Activated CD4-positive, alpha-beta T cell treated with anti-CD3 and anti-CD28 coated beads for 36 hours (primary cell): ENCODE data around the gene RMDN3. TPM values are rescaled to one million over a fixed set of nuclear protein-coding genes. Genes with fewer than 3 reads are reported as not detected.

Source experiments
- ATAC-seq: fragments of 200-7000 bp; cut with Tn5 transposase; one replicate; pipeline ENCODE4 v1.10.0; 2021; ENCODE audit warnings: mild to moderate bottlenecking, moderate library complexity
- CTCF ChIA-PET: fragments of 350-600 bp; sonication (Branson Sonifier 250); formaldehyde crosslinking; loops from one replicate; lab custom pipeline; 2021; ENCODE audit warnings: antibody characterized with exemption; lab: Charles Lee
- POLR2A ChIA-PET: fragments of 350-600 bp; sonication (Branson Sonifier 250); formaldehyde crosslinking; loops from one replicate; lab custom pipeline; 2021; ENCODE audit warnings: antibody characterized with exemption, inconsistent platforms; lab: Charles Lee
- DNase-seq: peaks from one replicate; pipeline ENCODE4 v3.0.0-alpha.2; 2020
- H3K27ac Mint-ChIP-seq: one replicate; pipeline ENCODE4 v1.8.0; 2021; ENCODE audit warnings: mixed read lengths
- H3K27me3 Mint-ChIP-seq: one replicate; pipeline ENCODE4 v1.8.0; 2021; ENCODE audit warnings: mixed read lengths
- H3K36me3 Mint-ChIP-seq: one replicate; pipeline ENCODE4 v1.8.0; 2021; ENCODE audit warnings: low read depth, mixed read lengths
- H3K4me1 Mint-ChIP-seq: one replicate; pipeline ENCODE4 v1.8.0; 2021; ENCODE audit warnings: mixed read lengths
- H3K4me3 Mint-ChIP-seq: one replicate; pipeline ENCODE4 v1.8.0; 2021; ENCODE audit warnings: mild to moderate bottlenecking, moderate library complexity, mixed read lengths
- H3K9me3 Mint-ChIP-seq: one replicate; pipeline ENCODE4 v1.8.0; 2021; ENCODE audit warnings: low read depth, mixed read lengths
- intact Hi-C, 2 experiments: fragments of 100-400 bp; cut with DNase I in 1 of 2; cut with micrococcal nuclease in 1 of 2; formaldehyde crosslinking; loops; one replicate each; pipeline versions ENCODE4 v1.14.2 to v1.15.1; 2022 to 2024; cut with DNase I, micrococcal nuclease
- total RNA-seq, 2 experiments: library from RNA; stranded (reverse); gene quantifications; one replicate each; pipeline ENCODE4 v1.2.3, GENCODE V29; 2021

RMDN3 gene
- total RNA-seq, 2 experiments from 2014 or later, result 12.3 to 18.8 TPM

- ATAC-seq (no peak), DNase-seq (no peak)
- ChIA-PET CTCF (interaction anchor here (0.6 kb wide), 1 partner anchor 490 kb away, joined by 3 read pairs; no protein-coding TSS in a partner anchor), POLR2A (no interaction called here)
- Mint-ChIP-seq H3K27me3 (no peaks in the 10 kb centered on the region), H3K4me1 (peaks cover 38% of the 10 kb centered on the region), H3K4me3 (no peak overlapping the region), H3K36me3 (peaks cover 45% of the 10 kb centered on the region), H3K27ac (no peak overlapping the region), H3K9me3 (no peaks in the 10 kb centered on the region)
- intact Hi-C loops, result loop anchor here in 1 of 2 experiments (10.0 kb wide), 1 partner anchor 146 kb away; the partner anchor contains the start of gene VPS18
These were observed 5.9 kb downstream of the RMDN3 start for GRCh38 chr15:40749151-40749630.

GRCh38 chr15:40747685-40748631 lies 7.1 kb downstream of the RMDN3 start:
- Mint-ChIP-seq H3K27ac (no peak overlapping the region), H3K27me3 (no peaks in the 10 kb centered on the region), H3K4me3 (no peak overlapping the region), H3K9me3 (no peaks in the 10 kb centered on the region), H3K4me1 (peaks cover 37% of the 10 kb centered on the region), H3K36me3 (peaks cover 45% of the 10 kb centered on the region)
- ChIA-PET CTCF (interaction anchor here (1.1 to 2.3 kb wide), 3 partner anchors 34 to 124 kb away, joined by 3 to 5 read pairs (median 3); no protein-coding TSS in a partner anchor), POLR2A (no interaction called here)
- DNase-seq (no peak), ATAC-seq (no peak)
- intact Hi-C loops, result loop anchor here in 1 of 2 experiments (2.0 to 10.0 kb wide), 2 partner anchors 35 to 147 kb away; partner anchors contain the start of gene VPS18

GRCh38 chr15:40746916-40747418 lies 8.1 kb downstream of the RMDN3 start:
- H3K4me3 Mint-ChIP-seq, result no peak overlapping the region
- peak overlapping the region; percentile 13 for H3K27ac Mint-ChIP-seq
- no peaks in the 10 kb centered on the region for H3K27me3 Mint-ChIP-seq
- H3K4me1 Mint-ChIP-seq, result peaks cover 30% of the 10 kb centered on the region
- ATAC-seq (no peak), DNase-seq (no peak)
- H3K36me3 Mint-ChIP-seq, result peaks cover 45% of the 10 kb centered on the region
- H3K9me3 Mint-ChIP-seq, result no peaks in the 10 kb centered on the region
- intact Hi-C loops, result loop anchor here (1.0 to 10.0 kb wide), 3 partner anchors 35 to 148 kb away; partner anchors contain the start of gene VPS18 (in 1 of the 2)
- ChIA-PET POLR2A (no interaction called here), CTCF (interaction anchor here (0.6 to 2.3 kb wide), 5 partner anchors 11 to 125 kb away, joined by 3 to 5 read pairs (median 3); no protein-coding TSS in a partner anchor)

GRCh38 chr15:40744815-40745152 lies 10.3 kb downstream of the RMDN3 start:
- ATAC-seq (no peak), DNase-seq (no peak)
- H3K36me3 Mint-ChIP-seq, result peaks cover 37% of the 10 kb centered on the region
- H3K4me3 Mint-ChIP-seq, result no peak overlapping the region
- CTCF ChIA-PET, result interaction anchor here (0.6 to 2.6 kb wide), 10 partner anchors 9 to 159 kb away, joined by 3 to 10 read pairs (median 6); partner anchors contain the start of genes RAD51 and VPS18
- peaks cover 25% of the 10 kb centered on the region for H3K4me1 Mint-ChIP-seq
- H3K27me3 Mint-ChIP-seq, result no peaks in the 10 kb centered on the region
- no peak overlapping the region for H3K27ac Mint-ChIP-seq
- POLR2A ChIA-PET, result interaction anchor here (0.6 to 1.9 kb wide), 2 partner anchors 18 to 21 kb away, joined by 5 to 8 read pairs; no protein-coding TSS in a partner anchor
- no peaks in the 10 kb centered on the region for H3K9me3 Mint-ChIP-seq
- intact Hi-C loops, result loop anchor here (1.0 to 10.0 kb wide), 4 partner anchors 11 to 150 kb away; partner anchors contain the start of genes RAD51 (in 1 of the 2), RMDN3 (in 1 of the 2) and VPS18 (in 1 of the 2)

GRCh38 chr15:40743921-40744814 lies 10.9 kb downstream of the RMDN3 start:
- Mint-ChIP-seq H3K4me1 (peaks cover 25% of the 10 kb centered on the region), H3K27ac (peak overlapping the region; percentile 71), H3K36me3 (peaks cover 32% of the 10 kb centered on the region), H3K27me3 (no peaks in the 10 kb centered on the region), H3K4me3 (peak overlapping the region; percentile 4), H3K9me3 (no peaks in the 10 kb centered on the region)
- peak; percentile 82 for DNase-seq
- ChIA-PET CTCF (interaction anchor here (0.6 to 2.6 kb wide), 15 partner anchors 9 to 160 kb away, joined by 3 to 10 read pairs (median 4); partner anchors contain the start of genes RAD51 and VPS18), POLR2A (interaction anchor here (0.5 to 1.9 kb wide), 6 partner anchors 12 to 1186 kb away, joined by 3 to 8 read pairs (median 4); partner anchors contain the start of genes DNAJC17, RAD51 and ZFYVE19)
- ATAC-seq, result peak; percentile 93
- intact Hi-C loops, result loop anchor here (1.0 to 10.0 kb wide), 4 partner anchors 11 to 151 kb away; partner anchors contain the start of genes RAD51 (in 1 of the 2), RMDN3 (in 1 of the 2) and VPS18 (in 1 of the 2)

GRCh38 chr15:40743485-40743901 lies 11.6 kb downstream of the RMDN3 start:
- H3K4me3 Mint-ChIP-seq, result no peak overlapping the region
- peaks cover 25% of the 10 kb centered on the region for H3K4me1 Mint-ChIP-seq
- POLR2A ChIA-PET, result interaction anchor here (1.0 to 1.9 kb wide), 3 partner anchors 22 to 64 kb away, joined by 3 to 8 read pairs (median 5); partner anchors contain the start of genes DNAJC17, RAD51 and ZFYVE19
- DNase-seq, result peak; percentile 19
- ATAC-seq, result peak; percentile 25
- CTCF ChIA-PET, result interaction anchor here (0.7 to 2.6 kb wide), 9 partner anchors 8 to 154 kb away, joined by 3 to 10 read pairs (median 4); partner anchors contain the start of gene RAD51
- no peaks in the 10 kb centered on the region for H3K27me3 Mint-ChIP-seq
- peak overlapping the region; percentile 59 for H3K27ac Mint-ChIP-seq
- H3K36me3 Mint-ChIP-seq, result peaks cover 38% of the 10 kb centered on the region
- H3K9me3 Mint-ChIP-seq, result no peaks in the 10 kb centered on the region
- intact Hi-C loops, result loop anchor here in 1 of 2 experiments (10.0 kb wide), 1 partner anchor 151 kb away; the partner anchor contains the start of gene VPS18

- DNase-seq, result no peak
- H3K4me3 Mint-ChIP-seq, result no peak overlapping the region
- ChIA-PET CTCF (interaction anchor here (0.7 to 1.8 kb wide), 6 partner anchors 9 to 46 kb away, joined by 3 to 9 read pairs (median 4); partner anchors contain the start of gene C15orf62), POLR2A (interaction anchor here (0.5 to 0.6 kb wide), 2 partner anchors 99 to 490 kb away, joined by 3 to 4 read pairs; no protein-coding TSS in a partner anchor)
- no peaks in the 10 kb centered on the region for H3K9me3 Mint-ChIP-seq
- peaks cover 42% of the 10 kb centered on the region for H3K36me3 Mint-ChIP-seq
- intact Hi-C loops, result loop anchor here in 1 of 2 experiments (10.0 kb wide), 1 partner anchor 155 kb away; the partner anchor contains the start of gene VPS18
- no peaks in the 10 kb centered on the region for H3K27me3 Mint-ChIP-seq
- H3K4me1 Mint-ChIP-seq, result peaks cover 17% of the 10 kb centered on the region
- ATAC-seq, result no peak
- H3K27ac Mint-ChIP-seq, result no peak overlapping the region
These were observed 15.2 kb downstream of the RMDN3 start for GRCh38 chr15:40739854-40740253.

GRCh38 chr15:40739047-40739446 lies 16.0 kb downstream of the RMDN3 start:
- intact Hi-C loops, result no loop called here
- no peaks in the 10 kb centered on the region for H3K9me3 Mint-ChIP-seq
- no peak overlapping the region for H3K27ac Mint-ChIP-seq
- H3K4me1 Mint-ChIP-seq, result peaks cover 11% of the 10 kb centered on the region
- no peaks in the 10 kb centered on the region for H3K27me3 Mint-ChIP-seq
- DNase-seq, result no peak
- CTCF ChIA-PET, result interaction anchor here (0.6 to 2.2 kb wide), 8 partner anchors 8 to 702 kb away, joined by 3 to 9 read pairs (median 4); partner anchors contain the start of gene C15orf62
- no peak for ATAC-seq
- POLR2A ChIA-PET, result interaction anchor here (0.5 kb wide), 1 partner anchor 490 kb away, joined by 3 read pairs; no protein-coding TSS in a partner anchor
- no peak overlapping the region for H3K4me3 Mint-ChIP-seq
- H3K36me3 Mint-ChIP-seq, result peaks cover 39% of the 10 kb centered on the region

GRCh38 chr15:40737048-40737447 lies 18.0 kb downstream of the RMDN3 start:
- POLR2A ChIA-PET, result interaction anchor here (0.5 to 0.6 kb wide), 2 partner anchors 36 to 244 kb away, joined by 4 to 5 read pairs; no protein-coding TSS in a partner anchor
- peaks cover 41% of the 10 kb centered on the region for H3K36me3 Mint-ChIP-seq
- H3K4me1 Mint-ChIP-seq, result no peaks in the 10 kb centered on the region
- intact Hi-C loops, result no loop called here
- no peak overlapping the region for H3K4me3 Mint-ChIP-seq
- no peak for DNase-seq
- no peak for ATAC-seq
- no peaks in the 10 kb centered on the region for H3K9me3 Mint-ChIP-seq
- no peak overlapping the region for H3K27ac Mint-ChIP-seq
- CTCF ChIA-PET, result interaction anchor here (0.8 to 2.2 kb wide), 3 partner anchors 10 to 902 kb away, joined by 3 to 8 read pairs (median 3); no protein-coding TSS in a partner anchor
- H3K27me3 Mint-ChIP-seq, result no peaks in the 10 kb centered on the region
